Ovary (tissue), 3 donors: ENCODE results near the gene ABHD8.

Experiments used
- POLR2A ChIP-seq: fragments of 450-650 bp; IDR thresholded peaks from one replicate; pipeline ENCODE4 v1.6.1; 2017; ENCODE audit warnings: antibody characterized with exemption, mild to moderate bottlenecking, moderate library complexity
- TF ChIP-seq, protein P1 (sequence below), 3 donors: fragments of 450-650 bp in 2 of 3; fragments of 200-600 bp in 1 of 3; IDR thresholded peaks; one replicate each; pipeline versions ENCODE4 v1.5.1 to v1.8.0; 2016 to 2022; ENCODE audit warnings: antibody characterized with exemption in 3 of 3, mild to moderate bottlenecking in 1 of 3
- donor health status: DM: no; HTN: no; CAD: no.

GRCh38 chr19:17327654-17328516 lies 24.7 kb upstream of the ABHD8 start:
- TF ChIP-seq POLR2A, result no peak
- TF ChIP-seq, protein P1, sequence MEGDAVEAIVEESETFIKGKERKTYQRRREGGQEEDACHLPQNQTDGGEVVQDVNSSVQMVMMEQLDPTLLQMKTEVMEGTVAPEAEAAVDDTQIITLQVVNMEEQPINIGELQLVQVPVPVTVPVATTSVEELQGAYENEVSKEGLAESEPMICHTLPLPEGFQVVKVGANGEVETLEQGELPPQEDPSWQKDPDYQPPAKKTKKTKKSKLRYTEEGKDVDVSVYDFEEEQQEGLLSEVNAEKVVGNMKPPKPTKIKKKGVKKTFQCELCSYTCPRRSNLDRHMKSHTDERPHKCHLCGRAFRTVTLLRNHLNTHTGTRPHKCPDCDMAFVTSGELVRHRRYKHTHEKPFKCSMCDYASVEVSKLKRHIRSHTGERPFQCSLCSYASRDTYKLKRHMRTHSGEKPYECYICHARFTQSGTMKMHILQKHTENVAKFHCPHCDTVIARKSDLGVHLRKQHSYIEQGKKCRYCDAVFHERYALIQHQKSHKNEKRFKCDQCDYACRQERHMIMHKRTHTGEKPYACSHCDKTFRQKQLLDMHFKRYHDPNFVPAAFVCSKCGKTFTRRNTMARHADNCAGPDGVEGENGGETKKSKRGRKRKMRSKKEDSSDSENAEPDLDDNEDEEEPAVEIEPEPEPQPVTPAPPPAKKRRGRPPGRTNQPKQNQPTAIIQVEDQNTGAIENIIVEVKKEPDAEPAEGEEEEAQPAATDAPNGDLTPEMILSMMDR (IDR thresholded peaks at IDR 0.05), result peak in 2 of 3 donors; percentile 59 to 67
